SU-DHL-6 (cell line): Measurements from ENCODE around the gene ANO2.

Experiments used
- H2AFZ ChIP-seq: fragments of 200-600 bp; sonication (generic); 2 replicates; pipeline ENCODE4 v1.6.1; 2014; ENCODE audit warnings: low read depth, mild to moderate bottlenecking, moderate library complexity, mixed read lengths, antibody characterized with exemption, low read length; ENCODE audit not compliant: severe bottlenecking
- H3F3A ChIP-seq: fragments of 200-600 bp; shearing (Covaris generic); 2 replicates; pipeline ENCODE4 v1.6.0; 2016; ENCODE audit warnings: antibody characterized with exemption, mild to moderate bottlenecking; ENCODE audit not compliant: insufficient read depth
- H3K27ac ChIP-seq: fragments of 200-600 bp; sonication (generic); 2 replicates; pipeline ENCODE4 v1.5.1; 2016; ENCODE audit warnings: low read depth, mild to moderate bottlenecking, low read length, moderate library complexity, mixed read lengths
- H3K27me3 ChIP-seq: fragments of 200-600 bp; sonication (generic), shearing (Covaris generic); 2 replicates; pipeline ENCODE4 v1.6.0; 2014; ENCODE audit warnings: mild to moderate bottlenecking, low read length
- H3K36me3 ChIP-seq: fragments of 200-600 bp; sonication (generic); 2 replicates; pipeline ENCODE4 v1.6.1; 2014; ENCODE audit warnings: mild to moderate bottlenecking, low read length, mixed read lengths
- H3K4me2 ChIP-seq: fragments of 300-600, 200-600 bp; shearing (Covaris generic), sonication (generic); 2 replicates; pipeline ENCODE4 v1.6.0; 2014; ENCODE audit warnings: low read length, low read depth, mild to moderate bottlenecking; ENCODE audit not compliant: poor library complexity, severe bottlenecking
- H3K4me3 ChIP-seq: fragments of 200-600 bp; sonication (generic); 2 replicates; pipeline ENCODE4 v1.5.1; 2014; ENCODE audit warnings: antibody characterized with exemption, low read length, mild to moderate bottlenecking, mixed read lengths; ENCODE audit not compliant: insufficient read depth, poor library complexity, severe bottlenecking
- H3K79me2 ChIP-seq: fragments of 200-600 bp; sonication (generic); 2 replicates; pipeline ENCODE4 v1.6.1; 2014; ENCODE audit warnings: mild to moderate bottlenecking, low read length, moderate library complexity; ENCODE audit not compliant: insufficient read depth
- H3K9ac ChIP-seq: fragments of 200-600 bp; sonication (generic); 2 replicates; pipeline ENCODE4 v1.7.0; 2014; ENCODE audit warnings: mild to moderate bottlenecking, low read length
- H3K9me2 ChIP-seq: fragments of 200-600 bp; sonication (generic); replicated peaks from 2 replicates; pipeline ENCODE4 v1.6.1; 2014; ENCODE audit warnings: low read length; ENCODE audit not compliant: insufficient read depth
- H3K9me3 ChIP-seq: fragments of 200-600 bp; sonication (generic); 2 replicates; pipeline ENCODE4 v1.6.1; 2014; ENCODE audit warnings: low read length, mixed read lengths; ENCODE audit not compliant: insufficient read depth
- H4K20me1 ChIP-seq: fragments of 200-600 bp; sonication (generic); 2 replicates; pipeline ENCODE4 v1.6.1; 2014; ENCODE audit warnings: low read depth, mild to moderate bottlenecking, antibody characterized with exemption, low read length, moderate library complexity, mixed read lengths
- EZH2phosphoT487 ChIP-seq: fragments of 200-600 bp; sonication (generic), shearing (Covaris generic); conservative IDR thresholded peaks from 2 replicates; pipeline ENCODE4 v1.6.1; 2018; ENCODE audit warnings: mild to moderate bottlenecking, antibody characterized with exemption, low read length, moderate library complexity, mixed read lengths
- TF ChIP-seq, protein P1 (sequence below): fragments of 200-600 bp; sonication (generic); IDR thresholded peaks from one replicate; pipeline ENCODE4 v1.5.1; 2017; ENCODE audit warnings: antibody characterized with exemption, mild to moderate bottlenecking, low read length, moderate library complexity; ENCODE audit not compliant: insufficient read depth, poor library complexity, severe bottlenecking

The ANO2 gene

DNA sequence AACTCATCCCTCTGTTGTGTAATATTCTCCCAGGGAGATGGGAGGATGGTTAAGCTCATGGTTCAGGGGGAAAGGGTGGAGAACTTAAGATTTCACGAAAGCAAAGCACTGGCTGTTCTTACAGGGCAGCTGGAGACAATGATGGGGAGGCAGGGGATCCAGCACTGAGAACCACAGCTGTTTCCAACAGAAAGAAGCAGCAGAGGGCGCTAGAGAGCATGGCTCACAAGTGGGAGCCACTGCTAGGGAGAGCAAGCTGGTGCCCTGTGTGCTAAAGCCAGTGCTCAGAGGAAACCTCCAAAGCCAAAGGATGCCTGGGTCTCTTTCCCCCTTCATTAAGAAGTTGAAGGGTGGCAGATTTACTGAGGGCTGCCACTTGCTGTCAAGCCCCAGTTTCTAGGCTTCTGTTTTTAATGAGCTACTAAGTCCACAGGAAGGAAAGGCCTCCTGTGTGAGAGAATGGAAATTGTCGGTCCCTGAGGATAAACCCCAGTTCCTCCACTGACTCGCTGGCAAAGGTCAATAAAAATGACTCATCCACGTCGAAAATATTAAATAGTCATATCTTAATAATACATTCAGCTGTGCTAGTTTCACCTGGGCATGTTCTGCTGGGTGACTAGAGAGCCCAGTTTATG lies 199.7 kb downstream of the ANO2 start:
- Histone ChIP-seq H3K27me3 (no peaks in the 10 kb centered on the region), H4K20me1 (no peaks in the 10 kb centered on the region), H3K27ac (no peak overlapping the region), H3K4me3 (no peak overlapping the region), H3K79me2 (no peaks in the 10 kb centered on the region), H3K9me2 (no peaks in the 10 kb centered on the region), H2AFZ (no peak overlapping the region), H3K9ac (no peak overlapping the region), H3K9me3 (no peaks in the 10 kb centered on the region), H3K4me2 (no peak overlapping the region), H3F3A (no peaks in the 10 kb centered on the region), H3K36me3 (no peaks in the 10 kb centered on the region)
- TF ChIP-seq EZH2phosphoT487, result no peak
- TF ChIP-seq, protein P1, sequence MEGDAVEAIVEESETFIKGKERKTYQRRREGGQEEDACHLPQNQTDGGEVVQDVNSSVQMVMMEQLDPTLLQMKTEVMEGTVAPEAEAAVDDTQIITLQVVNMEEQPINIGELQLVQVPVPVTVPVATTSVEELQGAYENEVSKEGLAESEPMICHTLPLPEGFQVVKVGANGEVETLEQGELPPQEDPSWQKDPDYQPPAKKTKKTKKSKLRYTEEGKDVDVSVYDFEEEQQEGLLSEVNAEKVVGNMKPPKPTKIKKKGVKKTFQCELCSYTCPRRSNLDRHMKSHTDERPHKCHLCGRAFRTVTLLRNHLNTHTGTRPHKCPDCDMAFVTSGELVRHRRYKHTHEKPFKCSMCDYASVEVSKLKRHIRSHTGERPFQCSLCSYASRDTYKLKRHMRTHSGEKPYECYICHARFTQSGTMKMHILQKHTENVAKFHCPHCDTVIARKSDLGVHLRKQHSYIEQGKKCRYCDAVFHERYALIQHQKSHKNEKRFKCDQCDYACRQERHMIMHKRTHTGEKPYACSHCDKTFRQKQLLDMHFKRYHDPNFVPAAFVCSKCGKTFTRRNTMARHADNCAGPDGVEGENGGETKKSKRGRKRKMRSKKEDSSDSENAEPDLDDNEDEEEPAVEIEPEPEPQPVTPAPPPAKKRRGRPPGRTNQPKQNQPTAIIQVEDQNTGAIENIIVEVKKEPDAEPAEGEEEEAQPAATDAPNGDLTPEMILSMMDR, result peak; percentile 60

DNA sequence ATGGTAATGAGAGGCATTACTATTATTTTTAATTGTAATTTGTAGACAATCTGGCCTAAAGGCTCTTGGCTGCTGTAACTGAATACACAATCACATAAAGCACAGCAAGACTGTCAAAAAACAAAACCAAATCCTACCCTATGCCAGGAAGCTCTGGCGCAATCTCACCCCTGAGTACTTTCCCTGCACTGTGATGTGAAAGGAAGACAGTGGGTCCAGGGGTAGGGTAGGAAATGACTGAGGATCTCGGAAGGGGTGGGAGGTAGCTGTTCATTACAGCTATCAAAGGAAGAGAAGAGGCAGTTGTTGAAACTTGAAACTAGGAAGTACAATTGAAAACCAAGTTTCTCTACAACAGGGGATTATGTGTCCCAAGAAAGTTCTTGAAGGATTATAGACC lies 202.8 kb downstream of the ANO2 start:
- TF ChIP-seq EZH2phosphoT487, result no peak
- TF ChIP-seq, protein P1, result no peak
- Histone ChIP-seq H3K79me2 (no peaks in the 10 kb centered on the region), H4K20me1 (no peaks in the 10 kb centered on the region), H3K9ac (no peak overlapping the region), H3K27me3 (no peaks in the 10 kb centered on the region), H3F3A (no peaks in the 10 kb centered on the region), H3K4me2 (no peak overlapping the region), H3K36me3 (no peaks in the 10 kb centered on the region), H3K9me3 (no peaks in the 10 kb centered on the region), H3K9me2 (no peaks in the 10 kb centered on the region; the same call in 1 of the 2 replicates), H3K27ac (no peak overlapping the region), H3K4me3 (no peak overlapping the region), H2AFZ (no peak overlapping the region)

DNA sequence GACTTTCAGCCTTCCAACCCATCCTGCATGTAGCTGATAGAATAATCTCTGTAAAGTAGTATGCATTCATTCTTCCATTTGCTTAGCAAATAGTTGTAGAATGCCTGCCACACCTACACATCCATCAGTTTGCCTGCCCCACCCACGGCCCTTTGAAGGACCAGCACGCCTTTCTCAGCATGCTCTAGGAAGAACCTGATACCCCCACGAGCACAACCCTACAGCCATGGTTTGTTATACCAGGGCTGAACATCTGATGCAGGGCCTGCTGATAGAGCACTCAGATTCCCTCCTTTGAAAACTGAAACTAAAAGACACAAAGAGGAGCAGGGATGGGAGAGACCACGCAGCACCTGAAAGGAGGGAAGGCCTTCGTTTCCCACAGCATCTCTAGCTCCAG lies 205.1 kb downstream of the ANO2 start:
- Histone ChIP-seq H3K27me3 (no peaks in the 10 kb centered on the region), H3K9ac (no peak overlapping the region), H3K36me3 (no peaks in the 10 kb centered on the region), H3K9me3 (no peaks in the 10 kb centered on the region), H3K9me2 (no peaks in the 10 kb centered on the region; the same call in 1 of the 2 replicates), H4K20me1 (no peaks in the 10 kb centered on the region), H3K27ac (no peak overlapping the region), H2AFZ (no peak overlapping the region), H3F3A (no peaks in the 10 kb centered on the region), H3K4me3 (no peak overlapping the region), H3K4me2 (no peak overlapping the region), H3K79me2 (no peaks in the 10 kb centered on the region)
- no peak for TF ChIP-seq EZH2phosphoT487
- TF ChIP-seq, protein P1, result no peak
